ENCODE results near the gene PDILT. TPM values are rescaled to one million over a fixed set of nuclear protein-coding genes. Genes with fewer than 3 reads are reported as not detected.

The PDILT gene
- total RNA-seq, 1 experiment from 2014 or later: not detected

DNA sequence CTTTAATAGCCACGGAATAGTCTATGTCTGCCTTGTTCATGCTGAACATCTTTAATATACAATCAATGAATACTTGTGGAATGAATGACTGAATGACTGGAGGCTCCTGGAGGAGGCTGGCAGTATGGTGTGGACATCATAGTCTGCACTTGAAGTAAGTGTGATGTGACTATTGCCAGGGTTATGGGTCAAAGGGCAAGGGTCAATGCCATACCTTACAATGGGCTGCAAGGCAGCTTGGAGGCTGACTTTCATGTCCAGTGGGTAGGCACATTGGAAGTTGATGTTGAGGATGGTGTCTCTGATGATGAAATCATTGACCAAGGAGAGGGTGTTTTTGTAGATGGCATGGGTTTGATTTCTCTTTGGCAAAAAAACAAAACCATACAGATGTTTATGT, 85.1 kb downstream of the PDILT start:
- H3K9me3 ChIP-seq (ENCODE audit: insufficient read depth, low read depth): no peaks in the 10 kb centered on the region
- H3F3A ChIP-seq (ENCODE audit: insufficient read depth, low read depth): no peaks in the 10 kb centered on the region
- no peaks in the 10 kb centered on the region for H3K36me3 ChIP-seq (ENCODE audit: low read depth)
- no peaks in the 10 kb centered on the region for H3K9me2 ChIP-seq (ENCODE audit: insufficient read depth)
- no TSS peak for BruUV-seq (replicated peaks)
- no peak overlapping the region for H3K4me2 ChIP-seq
- H4K20me1 ChIP-seq (ENCODE audit: insufficient read depth): no peaks in the 10 kb centered on the region
- H2AFZ ChIP-seq: no peak overlapping the region
- CTCF ChIA-PET: no interaction called here
- no peak for TF ChIP-seq EZH2 (IDR thresholded peaks at IDR 0.05; ENCODE audit: low read depth)
- TF ChIP-seq, protein P1, sequence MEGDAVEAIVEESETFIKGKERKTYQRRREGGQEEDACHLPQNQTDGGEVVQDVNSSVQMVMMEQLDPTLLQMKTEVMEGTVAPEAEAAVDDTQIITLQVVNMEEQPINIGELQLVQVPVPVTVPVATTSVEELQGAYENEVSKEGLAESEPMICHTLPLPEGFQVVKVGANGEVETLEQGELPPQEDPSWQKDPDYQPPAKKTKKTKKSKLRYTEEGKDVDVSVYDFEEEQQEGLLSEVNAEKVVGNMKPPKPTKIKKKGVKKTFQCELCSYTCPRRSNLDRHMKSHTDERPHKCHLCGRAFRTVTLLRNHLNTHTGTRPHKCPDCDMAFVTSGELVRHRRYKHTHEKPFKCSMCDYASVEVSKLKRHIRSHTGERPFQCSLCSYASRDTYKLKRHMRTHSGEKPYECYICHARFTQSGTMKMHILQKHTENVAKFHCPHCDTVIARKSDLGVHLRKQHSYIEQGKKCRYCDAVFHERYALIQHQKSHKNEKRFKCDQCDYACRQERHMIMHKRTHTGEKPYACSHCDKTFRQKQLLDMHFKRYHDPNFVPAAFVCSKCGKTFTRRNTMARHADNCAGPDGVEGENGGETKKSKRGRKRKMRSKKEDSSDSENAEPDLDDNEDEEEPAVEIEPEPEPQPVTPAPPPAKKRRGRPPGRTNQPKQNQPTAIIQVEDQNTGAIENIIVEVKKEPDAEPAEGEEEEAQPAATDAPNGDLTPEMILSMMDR (conservative IDR thresholded peaks at IDR 0.05): no peak
- H3K4me1 ChIP-seq (replicated peaks; ENCODE audit: insufficient read depth): no peaks in the 10 kb centered on the region
- no peaks in the 10 kb centered on the region for H3K79me2 ChIP-seq (ENCODE audit: low read depth)
- H3K4me3 ChIP-seq: no peak overlapping the region
- intact Hi-C loops (cut with micrococcal nuclease; ENCODE audit: unreplicated experiment): no loop called here
- no peak overlapping the region for H3K27ac ChIP-seq
- POLR2A ChIA-PET (ENCODE audit: unreplicated experiment): no interaction called here
- peaks cover 10% of the 10 kb centered on the region; the same call in 1 of the 2 replicates for H3K27me3 ChIP-seq (ENCODE audit: insufficient read depth, low read depth)
- DNase-seq: no peak

DNA sequence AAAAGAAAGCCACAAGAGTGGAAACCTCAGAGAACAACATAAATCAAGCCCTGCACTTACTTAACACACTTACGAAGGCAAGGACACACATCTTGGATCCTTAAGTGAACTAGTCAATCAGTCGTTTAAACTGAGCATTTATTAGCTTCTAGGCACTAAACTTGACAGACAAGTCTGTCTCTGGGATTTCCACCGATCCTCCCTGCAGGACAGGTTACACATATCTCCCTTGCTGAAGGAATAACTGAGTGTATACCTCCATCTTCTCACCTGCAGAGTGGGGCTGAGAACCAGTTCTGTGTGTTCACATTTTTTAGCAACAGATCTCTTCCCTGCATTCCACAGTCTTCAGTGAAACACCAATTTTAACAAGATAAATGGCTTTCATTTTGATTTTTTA, 86.1 kb downstream of the PDILT start:
- CTCF ChIA-PET: no interaction called here
- Histone ChIP-seq H3F3A (ENCODE audit: insufficient read depth, low read depth) (no peaks in the 10 kb centered on the region), H3K4me2 (no peak overlapping the region), H3K4me3 (no peak overlapping the region), H3K4me1 (replicated peaks; ENCODE audit: insufficient read depth) (no peaks in the 10 kb centered on the region), H4K20me1 (ENCODE audit: insufficient read depth) (no peaks in the 10 kb centered on the region), H3K9me2 (ENCODE audit: insufficient read depth) (no peaks in the 10 kb centered on the region), H3K27ac (no peak overlapping the region), H3K27me3 (ENCODE audit: insufficient read depth, low read depth) (peaks cover 8% of the 10 kb centered on the region), H2AFZ (no peak overlapping the region), H3K79me2 (ENCODE audit: low read depth) (no peaks in the 10 kb centered on the region), H3K9me3 (ENCODE audit: insufficient read depth, low read depth) (no peaks in the 10 kb centered on the region; the same call in 1 of the 2 replicates), H3K36me3 (ENCODE audit: low read depth) (no peaks in the 10 kb centered on the region)
- BruUV-seq (replicated peaks): no TSS peak
- POLR2A ChIA-PET (ENCODE audit: unreplicated experiment): no interaction called here
- intact Hi-C loops (cut with micrococcal nuclease; ENCODE audit: unreplicated experiment): no loop called here
- no peak for DNase-seq
- TF ChIP-seq EZH2 (IDR thresholded peaks at IDR 0.05; ENCODE audit: low read depth): no peak
- TF ChIP-seq, protein P1 (conservative IDR thresholded peaks at IDR 0.05): no peak

DNA sequence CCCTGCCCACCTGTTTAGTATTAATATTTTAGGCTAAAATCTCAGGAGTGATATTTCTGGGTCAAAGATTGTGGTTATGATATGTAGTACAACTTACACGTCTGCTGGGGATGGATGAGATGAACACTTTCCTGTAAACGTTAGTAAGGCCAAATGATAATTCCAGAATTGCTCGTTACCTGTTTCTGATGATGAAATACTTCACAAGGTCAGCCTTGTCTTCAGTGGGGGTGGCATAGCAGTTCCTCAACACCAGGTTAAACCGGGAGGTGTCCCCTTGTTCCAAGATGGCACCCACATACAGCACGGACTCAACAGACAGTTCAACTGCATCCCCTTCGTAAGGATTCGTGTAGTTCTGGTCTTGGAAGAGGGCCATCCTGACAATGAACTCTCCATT, 86.5 kb downstream of the PDILT start:
- no peaks in the 10 kb centered on the region for H3F3A ChIP-seq (ENCODE audit: insufficient read depth, low read depth)
- no peaks in the 10 kb centered on the region for H3K36me3 ChIP-seq (ENCODE audit: low read depth)
- H3K79me2 ChIP-seq (ENCODE audit: low read depth): no peaks in the 10 kb centered on the region
- H4K20me1 ChIP-seq (ENCODE audit: insufficient read depth): no peaks in the 10 kb centered on the region
- intact Hi-C loops (cut with micrococcal nuclease; ENCODE audit: unreplicated experiment): no loop called here
- DNase-seq: no peak
- H3K4me3 ChIP-seq: no peak overlapping the region
- H3K27ac ChIP-seq: no peak overlapping the region
- no TSS peak for BruUV-seq (replicated peaks)
- H3K4me2 ChIP-seq: no peak overlapping the region
- H3K27me3 ChIP-seq (ENCODE audit: insufficient read depth, low read depth): peaks cover 11% of the 10 kb centered on the region
- ChIA-PET POLR2A (ENCODE audit: unreplicated experiment) (no interaction called here), CTCF (no interaction called here)
- H3K4me1 ChIP-seq (replicated peaks; ENCODE audit: insufficient read depth): no peaks in the 10 kb centered on the region
- no peaks in the 10 kb centered on the region; the same call in 1 of the 2 replicates for H3K9me3 ChIP-seq (ENCODE audit: insufficient read depth, low read depth)
- TF ChIP-seq EZH2 (IDR thresholded peaks at IDR 0.05; ENCODE audit: low read depth): no peak
- TF ChIP-seq, protein P1 (conservative IDR thresholded peaks at IDR 0.05): no peak
- H2AFZ ChIP-seq: no peak overlapping the region
- H3K9me2 ChIP-seq (ENCODE audit: insufficient read depth): no peaks in the 10 kb centered on the region
